Activated T-cell treated with anti-CD3 and anti-CD28 coated beads for 24 hours (primary cell): ENCODE results near the gene KMT2A.
"Not testable (repeated sequence)": the region's sequence is repeated elsewhere in the genome, so short reads cannot be mapped to it uniquely, and the experiment has no call there.

Source experiments
- DNase-seq: peaks from one replicate; pipeline ENCODE4 v3.0.0-alpha.2; 2020; ENCODE audit warnings: low read depth

Gene KMT2A

GRCh38 chr11:118435290-118435892 is 901 bp upstream of the KMT2A start:
- DNase-seq: peak; percentile 64

GRCh38 chr11:118436639-118437207 is 431 bp downstream of the KMT2A start:
- DNase-seq: no peak

- DNase-seq: peak; percentile 32
Measured at GRCh38 chr11:118437208-118438125, 1.2 kb downstream of the KMT2A start.

GRCh38 chr11:118438314-118438931 is 2.1 kb downstream of the KMT2A start:
- DNase-seq: peak; percentile 32

GRCh38 chr11:118439646-118440045 is 3.4 kb downstream of the KMT2A start:
- no peak for DNase-seq

GRCh38 chr11:118441770-118442275 is 5.5 kb downstream of the KMT2A start:
- DNase-seq: no peak

GRCh38 chr11:118442301-118442700 is 6.0 kb downstream of the KMT2A start:
- no peak for DNase-seq

- no peak for DNase-seq
Measured at GRCh38 chr11:118442908-118443589, 6.8 kb downstream of the KMT2A start.

- DNase-seq: no peak
Measured at GRCh38 chr11:118443590-118444218, 7.4 kb downstream of the KMT2A start.

- no peak for DNase-seq
Measured at GRCh38 chr11:118447423-118447822, 11.1 kb downstream of the KMT2A start.

- DNase-seq: no peak
Measured at GRCh38 chr11:118448294-118448693, 12.0 kb downstream of the KMT2A start.

- DNase-seq: no peak
Measured at GRCh38 chr11:118449316-118449918, 13.1 kb downstream of the KMT2A start.

GRCh38 chr11:118450451-118450850 is 14.2 kb downstream of the KMT2A start:
- DNase-seq: no peak

- DNase-seq: no peak
Measured at GRCh38 chr11:118462178-118462577, 25.9 kb downstream of the KMT2A start.

GRCh38 chr11:118468968-118469367 is 32.7 kb downstream of the KMT2A start:
- DNase-seq: not testable (repeated sequence)

- no peak for DNase-seq
Measured at GRCh38 chr11:118471030-118471429, 34.7 kb downstream of the KMT2A start.

- no peak for DNase-seq
Measured at GRCh38 chr11:118473537-118473936, 37.2 kb downstream of the KMT2A start.

- no peak for DNase-seq
Measured at GRCh38 chr11:118476676-118477075, 40.4 kb downstream of the KMT2A start.

GRCh38 chr11:118481238-118481637 is 44.9 kb downstream of the KMT2A start:
- DNase-seq: not testable (repeated sequence)

GRCh38 chr11:118484405-118484804 is 48.1 kb downstream of the KMT2A start:
- DNase-seq: no peak

- no peak for DNase-seq
Measured at GRCh38 chr11:118485273-118485672, 49.0 kb downstream of the KMT2A start.
